GM23338 (cell line): ENCODE results near the gene SCTR. TPM values are rescaled to one million over a fixed set of nuclear protein-coding genes. Genes with fewer than 3 reads are reported as not detected.
A peak's percentile ranks its signal among the peaks of the same experiment; 100 is the strongest.

Experiments used
- ATAC-seq: fragments of 200-7000 bp; cut with Tn5 transposase; 3 replicates; pipeline ENCODE4 v1.9.1; 2020
- DNase-seq: peaks from one replicate; pipeline ENCODE4 v3.0.0-alpha.2; 2015; ENCODE audit warnings: low spot score
- H2AFZ ChIP-seq: fragments of 200-600 bp; sonication (generic); 2 replicates; pipeline ENCODE4 v1.8.0; 2016; ENCODE audit warnings: antibody characterized with exemption, mild to moderate bottlenecking, moderate library complexity
- H3F3A ChIP-seq: fragments of 200-600 bp; sonication (generic); replicated peaks from 2 replicates; pipeline ENCODE4 v1.8.0; 2017; ENCODE audit warnings: antibody characterized with exemption, mixed run types, low read depth
- H3K27ac ChIP-seq: fragments of 200-600 bp; sonication (generic); 2 replicates; pipeline ENCODE4 v1.6.1; 2016; ENCODE audit warnings: low read depth
- H3K27me3 ChIP-seq: fragments of 200-600 bp; sonication (generic); 2 replicates; pipeline ENCODE4 v1.8.0; 2016; ENCODE audit warnings: mild to moderate bottlenecking, mixed run types, moderate library complexity; ENCODE audit not compliant: insufficient read depth
- H3K36me3 ChIP-seq: fragments of 200-600 bp; sonication (generic); 2 replicates; pipeline ENCODE4 v1.8.0; 2016; ENCODE audit warnings: mild to moderate bottlenecking; ENCODE audit not compliant: insufficient read depth
- H3K4me1 ChIP-seq: fragments of 200-600 bp; sonication (generic); 2 replicates; pipeline ENCODE4 v1.8.0; 2016; ENCODE audit warnings: mild to moderate bottlenecking, moderate library complexity; ENCODE audit not compliant: insufficient read depth
- H3K4me2 ChIP-seq: fragments of 200-600 bp; sonication (generic); 2 replicates; pipeline ENCODE4 v1.7.1; 2017; ENCODE audit warnings: mixed run types
- H3K4me3 ChIP-seq: fragments of 200-600 bp; sonication (generic); 2 replicates; pipeline ENCODE4 v1.6.1; 2016; ENCODE audit warnings: mixed run types
- H3K79me2 ChIP-seq: fragments of 200-600 bp; sonication (generic); replicated peaks from 2 replicates; pipeline ENCODE4 v1.8.0; 2017; ENCODE audit warnings: mild to moderate bottlenecking; ENCODE audit not compliant: insufficient read depth
- H3K9me2 ChIP-seq: fragments of 200-600 bp; sonication (generic); 2 replicates; pipeline ENCODE4 v1.8.0; 2017; ENCODE audit not compliant: insufficient read depth
- H4K20me1 ChIP-seq: fragments of 200-600 bp; sonication (generic); replicated peaks from 2 replicates; pipeline ENCODE4 v1.8.0; 2017; ENCODE audit warnings: mild to moderate bottlenecking; ENCODE audit not compliant: insufficient read depth
- H3K27ac Mint-ChIP-seq: 2 replicates; pipeline ENCODE4 v1.8.0; 2020; ENCODE audit warnings: inconsistent platforms, mild to moderate bottlenecking, moderate library complexity, mixed read lengths
- H3K27me3 Mint-ChIP-seq: 3 replicates; pipeline ENCODE4 v1.8.0; 2022; ENCODE audit warnings: low read depth, mild to moderate bottlenecking, moderate library complexity, mixed read lengths, inconsistent platforms; ENCODE audit not compliant: insufficient read depth, poor library complexity
- H3K36me3 Mint-ChIP-seq: 3 replicates; pipeline ENCODE4 v1.8.0; 2021; ENCODE audit warnings: low read depth, mild to moderate bottlenecking, inconsistent platforms, moderate library complexity, mixed read lengths
- H3K4me1 Mint-ChIP-seq: 3 replicates; pipeline ENCODE4 v1.8.0; 2020; ENCODE audit warnings: mild to moderate bottlenecking, inconsistent platforms, mixed read lengths
- H3K4me3 Mint-ChIP-seq: 3 replicates; pipeline ENCODE4 v1.8.0; 2021; ENCODE audit warnings: moderate library complexity, mild to moderate bottlenecking, inconsistent platforms, mixed read lengths
- H3K9me3 Mint-ChIP-seq: 3 replicates; pipeline ENCODE4 v1.8.0; 2020; ENCODE audit warnings: moderate library complexity, mild to moderate bottlenecking, inconsistent platforms, mixed read lengths
- CREB1 ChIP-seq: fragments of 250-450 bp; sonication (Bioruptor Pico); IDR thresholded peaks from 2 replicates; pipeline ENCODE4 v1.5.0; 2020; ENCODE audit warnings: low read depth, mild to moderate bottlenecking, moderate library complexity
- CTCF ChIP-seq, 2 experiments: fragments of 200-600 bp in 1 of 2; sonication (generic) in 1 of 2; conservative IDR thresholded peaks; 2 replicates each; pipeline versions ENCODE4 v1.5.1 to v1.6.1; 2016 to 2017; ENCODE audit warnings: antibody characterized with exemption in 2 of 2, low read depth in 2 of 2, mild to moderate bottlenecking in 2 of 2, moderate library complexity in 1 of 2
- ETS1 ChIP-seq: IDR thresholded peaks from 2 replicates; pipeline ENCODE4 v1.6.1; 2016; ENCODE audit warnings: antibody characterized with exemption
- EZH2 ChIP-seq: fragments of 200-600 bp; sonication (generic); IDR thresholded peaks from one replicate; pipeline ENCODE4 v1.8.0; 2017; ENCODE audit warnings: antibody characterized with exemption, mild to moderate bottlenecking, low read depth; ENCODE audit not compliant: unreplicated experiment
- EZH2phosphoT487 ChIP-seq: fragments of 200-600 bp; sonication (generic); IDR thresholded peaks from one replicate; pipeline ENCODE4 v1.8.1; 2018; ENCODE audit warnings: antibody characterized with exemption; ENCODE audit not compliant: unreplicated experiment
- JUNB ChIP-seq: IDR thresholded peaks from one replicate; pipeline ENCODE4 v1.6.1; 2016; ENCODE audit warnings: antibody characterized with exemption; ENCODE audit not compliant: unreplicated experiment
- NANOG ChIP-seq: IDR thresholded peaks from 2 replicates; pipeline ENCODE4 v1.6.1; 2016; ENCODE audit warnings: antibody characterized with exemption, borderline replicate concordance
- POLR2AphosphoS5 ChIP-seq: IDR thresholded peaks from 2 replicates; pipeline ENCODE4 v1.6.1; 2016; ENCODE audit warnings: antibody characterized with exemption, low read depth
- STAT1 ChIP-seq: IDR thresholded peaks from one replicate; pipeline ENCODE4 v1.6.1; 2016; ENCODE audit warnings: antibody characterized with exemption; ENCODE audit not compliant: unreplicated experiment
- ZNF114 ChIP-seq: fragments of 250-450 bp; sonication (Bioruptor Pico); IDR thresholded peaks from 2 replicates; pipeline ENCODE4 v1.5.0; 2020; ENCODE audit warnings: mild to moderate bottlenecking, moderate library complexity
- ZNF331 ChIP-seq: fragments of 250-450 bp; sonication (Bioruptor Pico); IDR thresholded peaks from 2 replicates; pipeline ENCODE4 v1.5.0; 2020; ENCODE audit warnings: low read depth, mild to moderate bottlenecking, moderate library complexity
- polyA plus RNA-seq: library from polyadenylated mRNA; unstranded; fragments of >200 nt; fragmentation: Nextera tagmentation; extraction: Ambion mirVana; gene quantifications from 2 replicates; pipeline ENCODE4 v1.2.1, GENCODE V29; 2016
- total RNA-seq: library from RNA; depleted of rRNA; stranded (reverse); fragments of >200 nt; shearing (Covaris generic); gene quantifications from 2 replicates; pipeline ENCODE4 v1.2.3, GENCODE V29; 2014

The SCTR gene
- total and polyA plus RNA-seq, 2 experiments from 2014 or later: not detected

- DNase-seq (no peak), ATAC-seq (no peak)
- H3K4me2 ChIP-seq: no peak overlapping the region
- no peaks in the 10 kb centered on the region for H4K20me1 ChIP-seq
- H3F3A ChIP-seq: no peaks in the 10 kb centered on the region
- no peak overlapping the region for H2AFZ ChIP-seq
- Mint-ChIP-seq H3K27me3 (peaks cover 6% of the 10 kb centered on the region), H3K4me1 (peaks cover 14% of the 10 kb centered on the region; the same call in 2 of the 3 replicates), H3K27ac (no peak overlapping the region), H3K4me3 (no peak overlapping the region), H3K36me3 (peaks cover 2% of the 10 kb centered on the region; the same call in 1 of the 3 replicates), H3K9me3 (peaks cover 14% of the 10 kb centered on the region; the same call in 2 of the 3 replicates)
- H3K79me2 ChIP-seq: no peaks in the 10 kb centered on the region
- H3K27ac ChIP-seq: no peak overlapping the region
- H3K4me3 ChIP-seq: no peak overlapping the region
- H3K36me3 ChIP-seq: no peaks in the 10 kb centered on the region
- TF ChIP-seq ZNF331: no peak
- peaks cover 6% of the 10 kb centered on the region; the same call in 1 of the 2 replicates for H3K4me1 ChIP-seq
- no peaks in the 10 kb centered on the region for H3K27me3 ChIP-seq
- H3K9me2 ChIP-seq: no peaks in the 10 kb centered on the region
These were observed 9.3 kb upstream of the SCTR start for GRCh38 chr2:119533560-119533959.

- Histone ChIP-seq H4K20me1 (no peaks in the 10 kb centered on the region), H3K9me2 (no peaks in the 10 kb centered on the region), H3K27me3 (no peaks in the 10 kb centered on the region), H3K36me3 (no peaks in the 10 kb centered on the region), H3K4me2 (no peak overlapping the region), H3K4me3 (no peak overlapping the region), H3K4me1 (peaks cover 23% of the 10 kb centered on the region), H3K27ac (no peak overlapping the region), H2AFZ (no peak overlapping the region), H3K79me2 (no peaks in the 10 kb centered on the region), H3F3A (no peaks in the 10 kb centered on the region)
- peaks cover 2% of the 10 kb centered on the region; the same call in 1 of the 3 replicates for H3K36me3 Mint-ChIP-seq
- no peak overlapping the region for H3K4me3 Mint-ChIP-seq
- ATAC-seq (peak; percentile 82), DNase-seq (peak; percentile 89)
- H3K27ac Mint-ChIP-seq: no peak overlapping the region
- H3K27me3 Mint-ChIP-seq: peaks cover 12% of the 10 kb centered on the region
- TF ChIP-seq POLR2AphosphoS5: no peak
- peak; percentile 61 to 71 for TF ChIP-seq CTCF (conservative IDR thresholded peaks at IDR 0.05; ENCODE audit: low read depth in 2 of 2)
- peaks cover 31% of the 10 kb centered on the region for H3K4me1 Mint-ChIP-seq
- H3K9me3 Mint-ChIP-seq: peaks cover 14% of the 10 kb centered on the region; the same call in 2 of the 3 replicates
These were observed 7.0 kb upstream of the SCTR start for GRCh38 chr2:119531292-119531691.

- no peak overlapping the region for H3K4me3 ChIP-seq
- peaks cover 27% of the 10 kb centered on the region for H3K4me1 Mint-ChIP-seq
- H3K36me3 Mint-ChIP-seq: no peaks in the 10 kb centered on the region; the same call in 2 of the 3 replicates
- no peak overlapping the region for H3K4me3 Mint-ChIP-seq
- H3K36me3 ChIP-seq: no peaks in the 10 kb centered on the region
- H3K27me3 Mint-ChIP-seq: peaks cover 30% of the 10 kb centered on the region
- H4K20me1 ChIP-seq: no peaks in the 10 kb centered on the region
- no peak for ATAC-seq
- H3K9me2 ChIP-seq: no peaks in the 10 kb centered on the region
- no peaks in the 10 kb centered on the region for H3K79me2 ChIP-seq
- no peak overlapping the region for H3K27ac ChIP-seq
- H3F3A ChIP-seq: peaks cover 6% of the 10 kb centered on the region; the same call in 1 of the 2 replicates
- H3K9me3 Mint-ChIP-seq: peaks cover under 1% of the 10 kb centered on the region; the same call in 1 of the 3 replicates
- peak overlapping the region; percentile 63 for H2AFZ ChIP-seq
- H3K27me3 ChIP-seq: peaks cover 30% of the 10 kb centered on the region
- H3K27ac Mint-ChIP-seq: no peak overlapping the region
- no peak for DNase-seq
- H3K4me2 ChIP-seq: no peak overlapping the region
- H3K4me1 ChIP-seq: peaks cover 29% of the 10 kb centered on the region
- TF ChIP-seq ZNF331: no peak
- TF ChIP-seq POLR2AphosphoS5: no peak
- TF ChIP-seq CTCF (conservative IDR thresholded peaks at IDR 0.05; ENCODE audit: low read depth in 2 of 2): no peak
- TF ChIP-seq EZH2: no peak
- no peak for TF ChIP-seq ETS1
- no peak for TF ChIP-seq JUNB
- no peak for TF ChIP-seq CREB1 (CRISPR knock-in tag)
- no peak for TF ChIP-seq STAT1
- no peak for TF ChIP-seq EZH2phosphoT487
- TF ChIP-seq ZNF114 (CRISPR knock-in tag): no peak
- TF ChIP-seq NANOG: no peak
These were observed 3.7 kb upstream of the SCTR start for GRCh38 chr2:119527999-119528398.
